HG03097 (cell line): ENCODE results near the gene SPNS1.
"Not testable (repeated sequence)": the region's sequence is repeated elsewhere in the genome, so short reads cannot be mapped to it uniquely, and the experiment has no call there.

Source experiments
- ATAC-seq: cut with Tn5 transposase; IDR thresholded peaks from one replicate; pipeline ENCODE4 v1.9.1; 2021; ENCODE audit not compliant: unreplicated experiment, low FRiP score

Gene SPNS1

DNA sequence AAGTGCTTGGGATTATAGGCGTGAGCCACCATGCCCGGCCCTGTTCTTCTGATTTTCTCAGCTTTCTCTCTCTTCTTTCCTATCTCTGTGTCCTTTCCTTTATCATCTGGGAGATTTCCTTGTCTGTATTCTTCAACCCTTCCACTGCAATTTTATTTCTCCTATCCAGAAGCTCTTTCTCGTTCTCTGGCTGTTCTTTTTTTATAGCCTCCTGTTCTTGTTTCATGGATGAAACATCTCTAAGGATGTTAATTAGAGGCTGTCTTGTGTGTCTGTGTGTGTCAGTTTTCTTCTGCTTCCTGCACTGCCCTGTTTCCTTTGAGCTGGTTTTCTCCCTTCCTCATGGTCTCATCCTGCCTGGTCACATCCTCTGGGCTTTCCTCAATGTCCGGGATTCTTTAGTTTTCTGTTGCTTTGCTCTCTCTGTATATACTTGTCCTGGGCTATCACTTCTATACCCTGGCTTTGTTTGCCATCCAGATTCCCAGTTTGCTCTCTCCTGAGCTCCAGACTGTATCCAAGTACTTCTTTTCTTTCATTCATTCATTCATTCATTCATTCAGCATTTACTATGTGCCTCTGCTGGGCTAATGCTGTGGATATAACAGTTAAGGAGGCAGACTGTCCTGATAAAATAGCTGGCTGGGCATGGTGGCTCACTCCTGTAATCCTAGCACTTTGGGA, 12.7 kb downstream of the SPNS1 start:
- ATAC-seq = no peak

DNA sequence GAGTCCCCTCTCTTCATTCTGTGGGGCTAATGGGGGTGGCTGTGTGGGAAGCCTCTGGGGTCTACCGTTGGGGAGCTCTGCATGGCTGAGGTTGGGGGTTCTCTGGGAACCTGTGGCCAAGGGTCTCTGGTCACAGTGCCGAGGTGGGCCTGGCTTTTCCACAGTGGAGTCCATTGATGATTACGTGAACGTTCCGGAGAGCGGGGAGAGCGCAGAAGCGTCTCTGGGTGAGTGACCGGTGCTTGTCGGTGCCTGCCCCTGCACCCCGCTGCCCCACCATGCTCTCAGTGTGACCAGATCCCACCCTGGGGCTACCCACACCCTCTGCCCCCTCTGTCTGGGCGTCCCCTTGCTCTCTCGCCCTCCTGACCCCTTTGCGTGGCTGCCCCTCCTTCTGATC, 14.8 kb downstream of the SPNS1 start:
- no peak for ATAC-seq

DNA sequence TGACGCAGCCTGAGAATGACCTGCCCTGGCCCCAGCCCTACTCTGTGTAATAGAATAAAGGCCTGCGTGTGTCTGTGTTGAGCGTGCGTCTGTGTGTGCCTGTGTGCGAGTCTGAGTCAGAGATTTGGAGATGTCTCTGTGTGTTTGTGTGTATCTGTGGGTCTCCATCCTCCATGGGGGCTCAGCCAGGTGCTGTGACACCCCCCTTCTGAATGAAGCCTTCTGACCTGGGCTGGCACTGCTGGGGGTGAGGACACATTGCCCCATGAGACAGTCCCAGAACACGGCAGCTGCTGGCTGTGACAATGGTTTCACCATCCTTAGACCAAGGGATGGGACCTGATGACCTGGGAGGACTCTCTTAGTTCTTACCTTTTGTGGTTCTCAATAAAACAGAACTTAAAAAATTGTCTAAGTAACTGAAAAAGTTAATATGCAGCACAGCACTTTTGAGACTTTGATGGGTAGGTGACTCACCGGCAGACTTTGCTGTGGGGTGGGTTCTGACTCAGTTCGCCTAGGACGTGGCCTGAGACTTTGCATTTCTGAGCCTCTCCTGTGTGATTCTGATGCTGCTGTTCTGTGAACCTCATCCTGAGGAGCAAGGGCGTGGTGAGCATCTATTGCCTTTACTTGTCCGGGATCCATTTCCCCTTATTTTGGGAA, 15.9 kb downstream of the SPNS1 start:
- no peak for ATAC-seq

DNA sequence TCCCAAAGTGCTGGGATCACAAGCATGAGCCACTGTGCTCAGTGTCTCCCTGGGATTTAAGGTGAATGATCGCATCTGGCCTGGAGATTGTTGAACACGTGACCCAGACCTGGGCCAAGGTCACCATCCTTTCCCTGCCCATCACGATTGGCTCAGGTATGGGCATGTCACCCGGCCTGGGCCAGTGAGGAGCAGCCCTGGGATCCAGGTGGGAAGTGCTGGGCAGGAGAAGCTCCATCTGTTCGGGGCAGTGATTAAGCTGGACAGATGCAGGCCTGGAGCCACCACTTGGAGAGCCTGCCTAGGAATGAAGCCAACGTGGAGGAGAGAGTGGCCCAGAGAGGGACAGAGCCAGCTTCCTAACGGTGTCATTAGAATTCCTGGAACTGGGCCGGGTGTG, 17.1 kb downstream of the SPNS1 start:
- ATAC-seq = no peak

DNA sequence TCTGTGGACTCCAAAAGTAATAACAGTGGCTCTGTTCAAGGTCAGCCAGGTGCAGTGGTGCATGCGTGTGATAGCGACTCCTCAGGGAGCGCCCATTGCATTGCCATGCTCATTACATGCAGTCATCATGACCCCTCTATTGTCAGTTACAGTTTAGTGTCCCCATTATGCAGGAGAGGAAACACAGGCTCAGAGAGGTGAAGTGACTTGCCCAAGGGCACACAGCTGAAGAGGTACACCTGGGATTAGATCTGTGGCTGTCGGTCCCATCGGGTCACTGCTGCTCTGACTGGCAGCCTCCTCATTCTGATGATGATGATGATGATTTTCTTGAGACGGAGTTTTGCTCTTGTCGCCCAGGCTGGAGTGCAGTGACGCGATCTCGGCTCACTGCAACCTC, 17.9 kb downstream of the SPNS1 start:
- no peak for ATAC-seq

DNA sequence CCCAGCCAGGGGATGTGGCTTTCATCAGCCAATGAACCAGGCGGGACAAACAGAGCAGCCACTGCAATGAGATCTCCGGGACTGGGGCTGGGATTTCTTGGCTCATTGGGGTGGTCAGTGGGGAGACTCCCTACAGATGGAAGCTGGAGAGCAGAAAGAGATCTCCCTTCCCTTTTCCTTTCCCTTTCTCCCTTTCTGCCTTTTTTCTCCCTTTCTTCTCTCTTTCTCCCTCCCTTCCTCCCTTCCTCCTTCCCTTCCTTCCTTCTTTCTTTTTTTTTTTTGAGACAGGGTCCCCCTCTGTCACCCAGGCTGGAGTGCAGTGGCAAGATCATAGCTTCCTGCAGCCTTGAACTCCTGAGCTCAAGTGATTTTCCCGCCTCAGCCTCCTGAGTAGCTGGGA, 24.3 kb downstream of the SPNS1 start:
- no peak for ATAC-seq

DNA sequence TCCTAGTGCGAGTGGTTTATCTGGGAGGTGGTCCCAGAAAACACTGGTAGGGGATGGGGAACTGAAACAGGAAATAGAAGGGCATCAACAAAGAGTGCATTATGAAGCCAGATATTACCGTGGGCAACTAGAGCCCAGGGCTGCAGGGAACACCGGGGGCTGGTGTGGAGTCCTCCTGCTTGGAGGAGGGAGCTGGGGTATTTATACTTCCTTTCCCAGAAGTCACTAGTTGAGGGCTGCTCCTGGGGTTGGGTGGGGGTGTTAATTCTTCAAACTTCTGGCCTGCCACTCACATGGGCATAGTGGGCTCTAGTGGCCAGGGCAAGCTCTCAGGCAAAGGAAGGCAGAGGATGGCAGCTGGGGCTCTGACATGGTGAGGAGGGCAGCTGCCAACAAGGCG, 25.0 kb downstream of the SPNS1 start:
- no peak for ATAC-seq

DNA sequence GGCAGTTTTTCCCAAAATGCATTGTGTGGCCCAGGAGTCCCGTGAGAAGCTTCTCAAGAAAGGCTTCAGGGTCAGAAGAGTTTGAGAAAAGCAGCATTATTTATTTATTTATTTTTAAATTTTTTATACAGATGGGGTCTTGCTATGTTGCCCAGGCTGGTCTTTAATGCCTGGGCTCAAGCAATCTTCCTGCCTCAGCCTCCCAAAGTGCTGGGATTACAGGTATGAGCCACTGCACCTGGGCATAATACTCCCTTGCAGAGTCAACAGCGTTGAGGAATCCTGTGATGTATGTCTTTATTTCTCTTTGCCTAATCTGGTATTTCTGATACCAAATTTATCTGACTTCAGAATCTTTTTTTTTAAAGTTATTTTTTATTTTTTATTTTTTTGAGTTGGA, 25.4 kb downstream of the SPNS1 start:
- no peak for ATAC-seq

DNA sequence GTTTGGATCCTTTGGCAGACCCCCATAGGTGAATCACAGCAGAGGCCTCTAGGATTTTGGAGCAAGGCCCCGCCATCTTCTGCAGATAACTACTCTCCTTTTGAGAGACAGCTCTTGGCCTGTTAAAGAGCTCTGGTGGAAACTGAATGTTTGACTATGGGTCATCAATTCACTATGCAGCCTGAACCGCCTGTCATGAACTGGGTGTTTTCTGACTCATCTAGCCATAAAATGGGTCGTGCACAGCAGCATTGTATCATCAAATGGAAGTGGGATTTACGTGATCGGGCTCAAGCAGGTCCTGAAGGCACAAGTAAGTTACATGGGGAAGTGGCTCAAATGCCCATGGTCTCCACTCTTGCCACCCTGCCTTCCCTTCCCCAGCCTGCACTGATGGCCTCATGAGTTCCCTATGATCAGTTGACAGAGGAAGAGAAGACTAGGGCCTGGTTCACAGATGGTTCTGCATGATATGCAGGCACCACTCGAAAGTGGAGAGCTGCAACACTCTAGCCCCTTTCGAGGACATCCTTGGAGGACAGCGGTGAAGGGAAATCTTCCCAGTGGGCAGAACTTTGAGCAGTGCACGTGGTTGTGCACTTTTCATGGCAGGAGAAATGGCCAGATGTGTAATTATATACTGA, 30.0 kb downstream of the SPNS1 start:
- ATAC-seq = not testable (repeated sequence)

DNA sequence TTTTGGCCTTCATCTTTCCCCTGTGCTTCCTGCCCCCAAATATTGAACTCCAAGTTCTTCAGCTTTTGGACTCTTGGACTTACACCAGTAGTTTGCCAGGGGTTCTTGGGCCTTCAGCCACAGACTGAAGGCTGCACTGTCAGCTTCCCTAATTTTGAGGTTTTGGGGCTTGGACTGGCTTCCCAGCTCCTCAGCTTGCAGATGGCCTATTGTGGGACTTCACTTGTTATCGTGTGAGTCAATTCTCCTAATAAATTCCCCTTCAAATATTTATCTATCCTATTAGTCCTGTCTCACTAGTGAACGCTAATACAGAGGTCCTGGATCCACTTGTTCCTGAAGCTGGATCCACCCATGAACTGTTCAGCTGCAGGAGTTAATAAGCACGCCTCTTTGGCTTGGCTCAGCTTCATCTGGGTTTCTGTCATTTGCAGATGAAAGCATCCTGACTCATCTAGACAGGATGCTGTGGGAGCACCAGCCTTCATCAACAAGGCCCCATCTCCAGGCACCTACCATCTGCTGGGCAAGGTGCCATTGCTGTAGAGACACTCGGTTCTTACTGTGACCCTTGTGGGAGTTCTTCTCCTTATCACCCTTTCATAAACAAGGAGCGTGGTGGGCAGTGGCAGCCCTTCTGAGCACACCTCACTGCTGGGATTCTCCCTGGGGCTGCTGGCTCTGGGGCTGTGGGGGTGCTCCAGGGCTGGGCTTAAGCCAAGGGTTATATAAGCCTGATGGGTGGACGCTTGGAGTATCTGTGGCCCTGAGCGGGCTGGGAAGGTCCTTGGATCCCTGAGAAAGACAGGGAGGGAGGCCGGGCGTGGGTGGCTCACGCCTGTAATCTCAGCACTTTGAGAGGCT, 33.4 kb downstream of the SPNS1 start:
- no peak for ATAC-seq

DNA sequence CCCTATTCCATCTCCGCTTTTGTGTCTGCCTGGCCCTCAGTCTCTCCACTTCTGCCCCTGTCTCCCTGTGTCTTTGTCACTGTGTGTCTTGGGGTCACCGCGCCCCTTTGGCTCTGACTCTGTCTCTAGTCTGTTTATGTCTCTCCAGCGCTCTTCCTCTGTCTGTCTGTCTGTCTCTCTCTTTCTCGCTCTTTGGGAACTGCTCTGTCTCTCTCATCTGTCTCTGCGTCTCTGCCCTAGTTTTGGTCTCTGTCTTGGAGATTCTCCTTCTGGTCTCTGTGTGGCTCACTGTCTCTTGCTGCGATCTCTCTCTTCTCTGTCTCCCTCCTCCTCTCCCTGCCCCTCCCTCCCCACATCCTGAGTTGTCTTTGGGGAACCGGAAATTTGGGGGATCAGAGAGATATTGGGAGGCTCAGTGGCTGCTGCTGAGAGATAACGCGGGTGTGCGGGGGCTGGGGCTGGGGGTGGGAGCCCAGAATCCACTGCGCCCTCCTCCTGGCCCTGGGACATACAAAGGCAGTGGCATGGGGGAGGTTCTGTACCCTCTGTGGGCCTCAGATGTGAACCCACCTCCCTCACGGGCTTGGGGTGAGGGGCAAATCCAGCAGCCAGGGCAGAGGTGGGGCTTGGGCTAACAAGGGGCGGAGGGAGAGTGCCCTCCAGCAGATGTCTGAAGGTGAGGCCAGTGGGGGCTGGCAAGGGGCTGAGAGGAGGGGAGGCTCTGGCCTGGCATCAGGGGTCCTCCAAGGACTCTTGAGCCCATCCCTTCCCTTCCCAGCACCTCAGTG, 34.7 kb downstream of the SPNS1 start:
- no peak for ATAC-seq

DNA sequence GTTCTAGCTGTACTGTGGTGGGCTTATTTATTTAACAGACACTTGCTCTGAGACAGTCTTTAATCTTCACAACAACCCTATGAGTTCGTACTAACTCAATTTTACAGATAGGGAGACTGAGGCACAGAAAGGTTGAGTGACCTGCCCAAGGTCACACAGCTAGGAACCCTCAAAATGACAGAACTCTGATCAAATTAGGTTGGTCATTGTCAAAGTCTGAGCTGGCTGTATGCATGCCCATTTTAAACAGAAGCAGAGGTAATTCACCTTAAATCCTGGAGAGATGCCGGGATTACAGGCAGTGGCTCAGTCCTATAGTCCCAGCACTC, 35.2 kb downstream of the SPNS1 start:
- no peak for ATAC-seq

DNA sequence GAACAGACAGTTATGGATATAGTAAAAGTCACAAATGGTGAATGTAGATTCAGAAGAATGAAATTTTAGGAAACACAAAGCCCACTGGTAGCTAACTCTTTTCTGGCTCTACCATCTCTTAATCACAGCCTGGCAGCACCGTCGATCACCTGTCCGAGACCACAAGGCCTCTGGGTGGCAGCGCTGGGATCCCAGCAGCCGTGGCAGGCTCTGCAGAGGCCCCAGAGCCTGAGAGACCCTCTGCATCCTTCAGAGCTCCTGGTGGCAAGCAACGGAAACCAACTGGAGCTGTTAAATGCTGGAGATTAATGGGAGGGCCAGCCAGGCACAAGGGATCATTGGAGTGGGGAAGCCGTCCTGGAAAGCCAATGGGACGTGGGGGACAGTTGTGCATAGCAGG, 36.5 kb downstream of the SPNS1 start:
- ATAC-seq = no peak

DNA sequence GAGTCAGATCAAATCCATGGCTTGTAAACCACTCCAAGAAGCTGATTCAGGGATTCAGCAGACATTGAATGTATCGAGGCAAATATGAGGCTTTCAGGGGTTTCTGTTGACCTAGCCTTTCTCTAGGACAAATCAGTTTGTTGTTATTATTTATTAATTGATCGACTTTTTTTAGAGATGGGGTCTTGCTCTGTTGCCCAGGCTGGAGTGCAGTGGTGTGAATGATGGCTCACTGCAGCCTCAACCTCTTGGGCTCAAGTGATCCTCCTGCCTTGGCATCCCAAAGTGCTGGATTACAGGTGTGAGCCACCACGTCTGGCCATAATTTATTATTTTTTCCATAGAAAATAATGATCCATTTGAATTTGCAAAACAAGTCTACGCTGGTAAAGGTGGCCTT, 37.3 kb downstream of the SPNS1 start:
- ATAC-seq = no peak

DNA sequence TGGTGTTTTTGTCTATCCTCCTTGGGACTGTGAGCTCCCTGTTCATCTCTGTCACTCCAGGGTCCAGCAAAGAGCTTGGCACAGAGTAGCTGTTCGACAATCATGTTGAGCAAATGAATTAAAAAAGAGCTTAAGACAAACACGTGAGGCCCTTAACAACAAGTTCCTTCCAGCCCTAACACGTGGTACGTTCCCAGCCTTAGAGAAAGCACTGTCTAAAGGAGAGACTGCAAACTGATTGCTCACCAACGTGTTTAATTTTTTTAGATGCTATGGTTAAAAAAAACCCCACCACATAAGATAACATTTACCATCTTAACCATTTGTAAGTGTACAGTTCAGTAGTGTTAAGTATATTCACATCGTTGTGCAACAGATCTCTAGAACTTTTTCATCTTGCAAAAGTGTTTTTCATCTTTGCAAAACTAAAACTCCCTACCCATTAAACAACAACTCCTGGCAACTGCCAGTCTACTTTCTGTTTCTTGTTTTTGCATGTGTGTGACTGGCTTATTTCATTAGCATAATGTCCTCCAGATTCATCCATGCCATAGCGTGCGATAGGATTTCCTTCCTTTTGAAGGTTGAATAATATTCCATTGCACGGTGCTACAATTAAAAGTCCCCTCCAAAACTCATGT, 38.5 kb downstream of the SPNS1 start:
- no peak for ATAC-seq

DNA sequence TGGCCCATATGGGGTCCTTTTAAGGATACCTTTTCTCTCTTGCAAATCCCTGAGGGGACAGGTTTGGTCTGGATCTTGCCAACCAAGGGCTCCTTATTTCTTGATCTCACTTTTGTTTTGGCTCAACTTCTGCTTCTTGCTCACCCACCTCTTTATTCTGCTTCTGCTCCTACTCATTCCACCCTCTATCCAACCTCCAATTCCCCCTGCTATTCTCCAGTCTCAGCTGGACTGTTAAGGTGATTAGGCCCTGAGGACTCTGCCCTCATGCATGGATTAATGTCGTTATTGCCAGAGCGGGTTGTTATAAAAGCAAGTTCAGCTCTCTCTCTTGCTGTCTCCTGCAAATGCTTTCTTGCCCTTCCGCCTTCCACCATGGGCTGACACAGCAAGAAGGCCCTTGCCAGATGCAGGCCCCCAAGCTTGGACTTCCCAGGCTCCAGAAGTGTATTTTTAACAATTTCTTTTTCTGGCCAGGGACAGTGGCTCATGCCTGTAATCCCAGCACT, 40.0 kb downstream of the SPNS1 start:
- ATAC-seq = no peak

DNA sequence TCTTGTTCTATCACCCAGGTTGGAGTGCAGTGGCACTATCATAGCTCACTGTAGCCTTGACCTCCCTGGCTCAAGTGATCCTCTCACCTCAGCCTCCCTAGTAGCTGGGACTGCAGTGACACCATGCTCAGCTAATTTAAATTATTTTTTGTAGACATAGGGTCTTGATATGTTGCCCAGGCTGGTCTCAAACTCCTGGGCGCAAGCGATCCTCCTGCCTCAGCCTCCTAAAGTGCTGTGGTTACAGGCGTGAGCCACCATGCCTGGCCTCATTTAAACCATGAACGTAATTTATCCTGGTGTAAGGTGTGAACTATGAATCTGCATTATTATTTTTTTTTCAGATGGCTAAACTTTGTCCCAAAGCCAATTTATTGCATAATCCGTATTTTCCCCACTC, 47.6 kb downstream of the SPNS1 start:
- no peak for ATAC-seq

DNA sequence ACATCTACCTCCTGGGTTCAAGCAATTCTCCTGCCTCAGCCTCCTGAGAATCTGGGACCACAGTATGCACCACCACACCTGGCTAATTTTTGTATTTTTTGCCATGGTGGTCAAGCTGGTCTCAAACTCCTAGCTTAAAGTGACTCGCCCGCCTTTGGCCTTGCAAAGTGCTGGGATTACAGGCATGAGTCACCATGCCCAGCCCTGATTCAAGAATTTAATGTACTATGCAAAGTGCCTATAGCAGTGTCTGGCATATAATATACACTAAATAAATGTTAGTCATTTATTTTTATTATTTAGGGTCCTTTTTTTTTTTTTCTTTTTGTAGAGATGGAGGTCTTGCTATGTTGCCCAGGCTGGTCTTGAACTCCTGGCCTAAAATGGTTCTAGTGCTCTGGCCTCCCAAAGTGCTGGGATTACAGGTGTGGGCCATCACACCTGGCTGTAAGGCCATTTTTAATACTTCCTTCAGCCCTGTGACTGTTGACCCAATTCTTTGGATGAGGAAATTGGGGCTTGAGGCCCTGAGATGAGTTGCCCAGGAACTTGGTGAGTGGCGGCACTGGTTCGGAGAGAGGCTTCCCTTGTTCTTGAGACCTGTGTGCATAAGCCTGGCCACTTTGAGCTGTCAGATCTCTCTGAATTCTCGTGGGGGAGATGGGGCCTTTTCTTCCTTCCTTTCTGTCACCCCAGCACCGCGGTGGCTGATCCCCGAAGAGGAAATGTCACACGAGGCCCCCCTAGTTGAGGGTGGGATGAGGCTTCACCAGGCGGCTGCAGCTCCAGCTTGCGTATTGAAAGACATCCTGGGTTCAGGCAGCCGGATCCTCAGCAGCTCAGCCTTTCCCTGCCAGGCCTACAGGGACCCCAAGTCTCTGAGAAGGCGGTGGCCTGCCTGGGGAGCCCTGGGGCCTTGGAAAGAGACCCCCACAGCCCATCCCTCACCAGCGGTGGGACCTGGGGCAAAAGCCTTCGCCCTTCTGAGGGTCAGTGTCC, 49.0 kb downstream of the SPNS1 start:
- ATAC-seq = no peak

DNA sequence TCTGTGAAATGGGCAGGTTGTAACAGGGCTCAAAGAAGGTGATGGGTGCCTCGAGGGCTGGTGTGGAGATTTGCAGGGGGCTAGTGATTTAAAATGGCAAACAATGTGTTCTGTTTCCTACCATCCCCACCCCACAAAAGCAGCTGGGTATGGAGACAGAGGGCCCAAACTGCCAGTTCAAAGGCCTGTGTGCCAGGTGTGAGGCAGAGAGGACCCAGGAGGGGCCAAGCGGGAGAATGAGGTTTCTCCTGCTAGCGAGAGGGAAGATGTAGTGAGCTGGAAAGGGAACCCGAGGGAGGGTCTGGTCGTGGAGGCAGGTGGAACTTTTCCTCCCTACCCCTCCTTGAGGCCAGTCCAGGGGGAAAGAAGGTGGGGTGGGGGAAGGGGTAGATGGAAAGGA, 49.7 kb downstream of the SPNS1 start:
- ATAC-seq = no peak
